Ishikawa (cell line): ENCODE measurements around the gene RIPK1.

ENCODE experiments used
- CEBPB ChIP-seq: IDR thresholded peaks from 2 replicates; pipeline ENCODE4 v1.6.1; 2012
- CREB1 ChIP-seq: IDR thresholded peaks from 2 replicates; pipeline ENCODE4 v1.6.1; 2012; ENCODE audit warnings: low read depth
- EGR1 ChIP-seq: IDR thresholded peaks from 2 replicates; pipeline ENCODE4 v1.6.1; 2012
- EP300 ChIP-seq: IDR thresholded peaks from 2 replicates; pipeline ENCODE4 v1.6.1; 2012; ENCODE audit warnings: borderline replicate concordance
- FOXM1 ChIP-seq: IDR thresholded peaks from 2 replicates; pipeline ENCODE4 v1.6.1; 2012; ENCODE audit warnings: low read depth, borderline replicate concordance
- NFIC ChIP-seq: IDR thresholded peaks from 2 replicates; pipeline ENCODE4 v1.6.1; 2012
- RAD21 ChIP-seq: IDR thresholded peaks from 2 replicates; pipeline ENCODE4 v1.6.1; 2012; ENCODE audit warnings: low read depth
- REST ChIP-seq: IDR thresholded peaks from 2 replicates; pipeline ENCODE4 v1.6.1; 2012; ENCODE audit warnings: low read depth, mild to moderate bottlenecking
- TAF1 ChIP-seq: IDR thresholded peaks from 2 replicates; pipeline ENCODE4 v1.6.1; 2012; ENCODE audit warnings: low read depth, mild to moderate bottlenecking
- TCF12 ChIP-seq: IDR thresholded peaks from 2 replicates; pipeline ENCODE4 v1.6.1; 2012; ENCODE audit warnings: low read depth
- TEAD4 ChIP-seq: IDR thresholded peaks from 2 replicates; pipeline ENCODE4 v1.6.1; 2012
- YY1 ChIP-seq: IDR thresholded peaks from 2 replicates; pipeline ENCODE4 v1.6.1; 2012; ENCODE audit warnings: low read depth
- ZBTB7A ChIP-seq: IDR thresholded peaks from 2 replicates; pipeline ENCODE4 v1.6.1; 2012; ENCODE audit warnings: low read depth
- TF ChIP-seq, protein P1 (sequence below): IDR thresholded peaks from 2 replicates; pipeline ENCODE4 v1.6.1; 2012
- TF ChIP-seq, protein P2 (sequence below): IDR thresholded peaks from 2 replicates; pipeline ENCODE4 v1.6.1; 2012

RIPK1 gene

DNA sequence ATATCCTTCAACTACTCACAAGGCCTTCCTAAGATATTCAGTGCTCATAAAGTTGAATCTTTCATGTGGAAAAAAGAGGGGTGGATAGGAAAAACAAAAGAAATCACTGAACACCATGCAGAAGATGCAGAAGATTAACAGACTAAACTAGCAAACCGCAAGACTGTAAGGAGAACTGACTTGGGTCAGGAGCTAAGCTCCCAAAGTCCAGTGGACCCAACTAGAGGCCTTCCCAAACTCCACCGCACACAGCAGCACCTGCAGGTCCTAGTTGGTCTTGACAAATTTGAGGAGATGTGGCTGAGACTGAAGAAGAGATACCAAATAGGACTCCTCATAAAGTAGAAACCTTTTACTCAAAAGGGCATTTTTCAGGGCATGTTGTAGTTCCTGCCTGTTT, 3.3 kb downstream of the RIPK1 start:
- TF ChIP-seq RAD21 (no peak), NFIC (no peak), EGR1 (no peak), TEAD4 (no peak), CEBPB (no peak)
- TF ChIP-seq, protein P1, sequence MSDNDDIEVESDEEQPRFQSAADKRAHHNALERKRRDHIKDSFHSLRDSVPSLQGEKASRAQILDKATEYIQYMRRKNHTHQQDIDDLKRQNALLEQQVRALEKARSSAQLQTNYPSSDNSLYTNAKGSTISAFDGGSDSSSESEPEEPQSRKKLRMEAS: no peak

DNA sequence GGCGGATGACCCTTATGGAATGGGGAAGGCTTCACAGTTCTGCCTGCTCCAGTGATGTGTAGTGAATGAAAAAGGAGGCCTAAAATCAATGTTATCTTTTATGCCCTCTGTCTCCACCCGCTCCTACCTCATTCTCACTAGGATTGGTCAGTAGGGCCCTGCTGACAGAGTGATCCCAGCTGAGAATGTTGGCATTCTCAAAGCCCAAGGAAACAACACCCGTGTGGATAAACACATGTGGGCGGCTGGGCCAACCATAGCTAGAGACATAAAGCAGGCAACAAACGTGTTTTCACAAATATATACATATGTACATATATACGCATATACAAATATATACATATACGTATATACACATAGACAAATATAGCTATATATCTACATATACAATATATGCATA, 4.5 kb downstream of the RIPK1 start:
- TF ChIP-seq EP300: no peak
- TF ChIP-seq, protein P2, sequence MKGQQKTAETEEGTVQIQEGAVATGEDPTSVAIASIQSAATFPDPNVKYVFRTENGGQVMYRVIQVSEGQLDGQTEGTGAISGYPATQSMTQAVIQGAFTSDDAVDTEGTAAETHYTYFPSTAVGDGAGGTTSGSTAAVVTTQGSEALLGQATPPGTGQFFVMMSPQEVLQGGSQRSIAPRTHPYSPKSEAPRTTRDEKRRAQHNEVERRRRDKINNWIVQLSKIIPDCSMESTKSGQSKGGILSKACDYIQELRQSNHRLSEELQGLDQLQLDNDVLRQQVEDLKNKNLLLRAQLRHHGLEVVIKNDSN: no peak
- no peak for TF ChIP-seq YY1
- TF ChIP-seq TCF12: no peak
- TF ChIP-seq REST: no peak
- no peak for TF ChIP-seq EGR1
- no peak for TF ChIP-seq CEBPB
- no peak for TF ChIP-seq TEAD4
- no peak for TF ChIP-seq CREB1
- no peak for TF ChIP-seq TAF1
- TF ChIP-seq FOXM1: no peak
- TF ChIP-seq, protein P1: no peak
- no peak for TF ChIP-seq ZBTB7A
- TF ChIP-seq NFIC: no peak
- TF ChIP-seq RAD21: no peak

DNA sequence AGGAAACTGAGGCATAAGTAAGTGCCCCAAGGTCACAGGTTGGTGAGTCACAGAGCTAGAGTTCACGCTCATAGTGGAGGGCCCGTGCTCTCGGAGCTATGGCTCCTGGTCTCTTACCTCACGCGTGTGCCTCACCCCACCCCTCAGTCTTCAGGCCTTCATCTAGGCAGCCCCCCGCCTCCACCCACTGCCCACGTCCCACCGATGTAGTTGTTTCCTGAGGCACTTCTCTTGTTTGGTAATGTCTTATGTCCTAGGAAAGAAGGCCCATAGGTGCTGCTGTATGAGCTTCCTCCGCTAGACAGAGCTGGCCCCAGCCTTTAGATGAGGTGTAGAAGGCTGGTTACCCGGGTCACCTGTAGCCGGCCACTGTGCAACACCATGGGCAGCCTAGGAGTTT, 5.1 kb downstream of the RIPK1 start:
- TF ChIP-seq, protein P2: no peak
- no peak for TF ChIP-seq TAF1
- TF ChIP-seq TCF12: no peak

DNA sequence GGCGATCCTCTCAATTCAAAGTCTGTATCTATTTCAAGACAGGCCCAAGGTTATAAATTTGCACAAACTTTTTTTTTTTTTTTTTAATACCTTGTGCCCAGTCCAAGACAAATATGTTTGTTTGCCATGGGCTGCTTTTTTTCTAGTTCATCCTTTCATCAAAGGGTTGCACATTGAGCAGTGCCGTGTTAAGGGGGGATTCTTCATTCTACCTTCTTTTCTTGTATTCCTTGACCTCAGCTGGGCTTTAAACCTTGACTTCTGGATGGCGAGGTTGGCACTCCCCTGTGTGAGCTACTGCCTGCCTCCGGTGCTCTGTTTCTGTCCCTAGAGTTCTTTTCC, 7.4 kb downstream of the RIPK1 start:
- TF ChIP-seq EP300 (no peak), ZBTB7A (no peak), EGR1 (no peak), CREB1 (no peak), TEAD4 (no peak), REST (no peak), RAD21 (no peak), CEBPB (no peak), FOXM1 (no peak), TCF12 (no peak), TAF1 (no peak), NFIC (no peak), YY1 (no peak)
- TF ChIP-seq, protein P2: no peak
- TF ChIP-seq, protein P1: no peak

DNA sequence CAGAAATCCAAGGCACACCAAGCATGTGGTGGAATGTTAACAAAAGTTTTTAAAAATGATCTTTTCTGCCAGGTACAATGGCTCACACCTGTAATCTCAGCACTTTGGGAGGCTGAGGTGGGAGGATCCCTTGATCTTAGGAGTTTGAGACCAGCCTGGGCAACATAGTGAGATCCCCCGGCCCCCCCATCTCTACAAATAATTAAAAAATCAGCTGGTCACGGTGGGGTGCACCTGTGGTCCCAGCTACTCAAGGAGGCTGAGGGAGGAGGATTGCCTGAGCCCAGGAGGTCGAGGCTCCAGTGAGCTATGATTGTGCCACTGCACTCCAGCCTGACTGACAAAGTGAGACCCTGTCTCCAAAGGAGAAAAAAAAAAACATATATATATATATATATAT, 8.0 kb downstream of the RIPK1 start:
- TF ChIP-seq ZBTB7A (no peak), REST (no peak), YY1 (no peak), TEAD4 (no peak), TCF12 (no peak), CREB1 (no peak), RAD21 (no peak), CEBPB (no peak), EGR1 (no peak), FOXM1 (no peak), TAF1 (no peak), NFIC (no peak), EP300 (no peak)
- TF ChIP-seq, protein P1: no peak
- TF ChIP-seq, protein P2: no peak
